HG03342 (cell line): ENCODE measurements around the gene ZSWIM1.
A peak's percentile ranks its signal among the peaks of the same experiment; 100 is the strongest.
"Not testable (repeated sequence)": the region's sequence is repeated elsewhere in the genome, so short reads cannot be mapped to it uniquely, and the experiment has no call there.

ENCODE experiments used
- ATAC-seq: cut with Tn5 transposase; IDR thresholded peaks from one replicate; pipeline ENCODE4 v1.9.1; 2021; ENCODE audit warnings: mild to moderate bottlenecking, moderate library complexity; ENCODE audit not compliant: unreplicated experiment

The ZSWIM1 gene

DNA sequence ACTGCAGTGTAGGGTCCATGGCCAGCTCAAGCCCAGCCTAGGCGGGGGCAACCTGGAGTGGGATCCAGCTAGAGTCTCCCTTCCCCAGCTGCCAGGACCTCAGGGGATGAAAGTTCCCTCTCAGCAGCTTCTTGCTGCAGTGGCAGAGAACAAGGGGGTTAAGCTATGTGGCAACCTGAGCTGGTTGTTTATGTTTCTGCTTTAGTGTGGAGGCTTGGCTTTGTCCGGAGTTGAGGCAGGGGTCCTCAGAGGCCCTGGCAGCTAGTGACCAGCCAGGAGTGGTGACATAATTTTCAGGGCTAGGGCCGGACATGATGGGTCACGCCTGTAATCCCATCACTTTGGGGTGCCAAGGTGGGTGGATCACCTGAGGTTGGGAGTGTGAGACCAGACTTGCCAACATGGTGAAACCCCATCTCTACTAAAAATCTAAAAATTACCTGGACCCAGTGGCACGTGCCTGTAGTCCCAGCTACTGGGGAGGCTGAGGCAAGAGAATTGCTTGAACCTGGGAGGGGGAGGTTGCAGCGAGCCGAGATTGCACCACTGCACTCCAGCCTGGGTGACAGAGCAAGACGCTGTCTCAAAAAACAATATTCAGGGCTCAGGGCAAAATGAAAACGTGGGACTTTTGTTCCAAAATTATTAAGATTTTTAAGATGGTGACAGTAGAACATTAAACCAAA lies 44.9 kb downstream of the ZSWIM1 start:
- no peak for ATAC-seq

DNA sequence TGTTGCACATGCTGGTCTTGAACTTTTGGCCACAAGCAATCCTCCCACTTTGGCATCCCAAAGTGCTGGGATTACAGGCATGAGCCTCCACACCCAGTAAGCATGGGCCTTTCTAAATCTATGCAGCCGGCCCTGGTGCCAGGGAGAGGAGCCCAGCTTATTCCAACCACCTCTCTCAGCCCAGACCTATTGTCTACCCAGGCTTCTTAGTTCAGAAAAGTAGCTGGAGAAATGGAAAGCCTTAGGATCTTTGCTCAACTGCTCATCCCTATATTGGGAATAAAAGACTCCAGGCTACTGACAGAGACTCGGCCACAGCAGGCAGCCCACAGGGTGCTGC lies 45.7 kb downstream of the ZSWIM1 start:
- ATAC-seq: no peak

DNA sequence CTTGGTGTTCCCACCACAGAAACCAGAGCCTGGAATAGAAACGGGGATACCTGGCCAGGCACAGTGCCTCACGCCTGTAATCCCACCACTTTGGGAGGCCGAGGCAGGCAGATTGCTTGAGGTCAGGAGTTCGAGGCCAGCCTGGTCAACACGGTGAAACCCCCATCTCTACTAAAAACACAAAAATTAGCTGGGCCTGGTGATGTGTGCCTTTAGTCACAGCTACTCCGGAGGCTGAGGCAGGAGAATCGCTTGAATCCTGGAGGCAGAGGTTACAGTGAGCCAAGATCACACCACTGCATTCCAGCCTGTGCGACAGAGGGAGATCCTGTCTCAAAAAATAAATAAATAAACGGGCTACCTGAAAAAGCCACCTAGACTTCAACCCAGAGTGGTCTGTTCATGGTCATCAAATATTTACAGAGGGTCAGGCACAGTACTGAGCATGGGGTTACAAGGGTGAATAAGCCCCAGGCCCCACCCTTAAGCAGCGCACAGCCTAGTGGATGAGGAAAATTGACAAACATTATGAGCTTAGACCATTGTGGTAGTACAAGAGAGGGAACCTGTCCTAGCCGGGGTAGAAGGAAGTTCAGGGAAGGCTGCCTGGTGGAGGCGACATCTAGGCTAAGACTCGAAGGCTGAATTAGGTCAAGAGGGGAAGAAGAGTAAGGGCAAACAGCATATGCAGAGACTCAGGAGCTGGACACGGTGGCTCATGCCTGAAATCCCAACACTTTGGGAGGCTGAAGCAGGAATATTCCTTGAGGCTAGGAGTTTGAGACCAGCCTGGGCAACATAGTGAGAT lies 46.2 kb downstream of the ZSWIM1 start:
- ATAC-seq: no peak

DNA sequence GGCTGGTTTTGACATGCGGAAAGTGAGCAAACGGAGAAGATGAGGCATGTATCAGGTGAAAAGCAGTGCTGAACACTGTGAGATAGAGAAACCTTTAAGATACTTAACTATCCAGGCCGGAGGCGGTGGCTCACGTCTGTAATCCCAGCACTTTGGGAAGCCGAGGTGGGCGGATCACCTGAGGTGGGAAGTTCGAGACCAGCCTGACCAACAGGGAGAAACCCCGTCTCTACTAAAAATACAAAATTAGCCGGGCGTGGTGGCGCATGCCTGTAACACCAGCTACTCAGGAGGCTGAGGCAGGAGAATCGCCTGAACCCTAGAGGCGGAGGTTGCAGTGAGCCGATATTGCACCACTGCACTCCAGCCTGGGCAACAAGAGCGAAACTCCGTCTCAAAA lies 50.7 kb downstream of the ZSWIM1 start:
- ATAC-seq: not testable (repeated sequence)

DNA sequence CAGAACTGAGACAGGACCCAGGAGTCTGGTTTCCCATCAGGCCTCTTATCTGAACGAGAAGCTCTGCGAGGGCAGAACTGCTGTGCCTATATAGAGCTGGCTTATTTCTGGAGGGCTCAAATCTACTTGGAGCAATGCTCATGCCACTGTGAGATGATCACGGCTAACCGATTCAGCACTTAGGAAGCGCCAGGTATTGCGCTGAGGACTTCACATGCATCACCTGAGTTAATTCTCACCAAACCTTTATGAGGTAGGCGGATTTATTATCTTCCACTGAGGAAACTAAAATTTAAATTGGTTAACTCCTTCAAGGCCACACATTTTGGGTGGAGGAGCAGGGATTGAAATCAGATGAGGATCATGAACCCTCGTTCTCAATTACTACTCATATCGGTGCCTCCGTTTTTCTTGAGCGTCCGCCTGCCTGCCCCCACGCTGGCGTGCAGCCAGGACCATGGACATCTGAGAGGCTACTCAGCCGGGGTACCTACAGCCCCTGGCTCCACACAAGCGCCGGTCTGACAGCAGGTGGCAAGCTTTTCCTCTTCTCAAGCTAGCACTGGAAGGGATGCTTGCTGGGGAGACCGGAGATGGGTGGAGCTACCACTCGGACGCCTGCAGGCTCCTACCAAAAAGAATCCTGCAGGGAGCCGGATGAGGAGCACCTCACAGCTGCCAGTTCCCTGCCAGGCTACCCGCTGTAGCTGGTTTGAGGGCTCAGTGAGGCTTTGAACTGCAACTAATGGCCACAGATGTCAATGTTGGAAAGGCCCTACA lies 52.4 kb downstream of the ZSWIM1 start:
- ATAC-seq: no peak

DNA sequence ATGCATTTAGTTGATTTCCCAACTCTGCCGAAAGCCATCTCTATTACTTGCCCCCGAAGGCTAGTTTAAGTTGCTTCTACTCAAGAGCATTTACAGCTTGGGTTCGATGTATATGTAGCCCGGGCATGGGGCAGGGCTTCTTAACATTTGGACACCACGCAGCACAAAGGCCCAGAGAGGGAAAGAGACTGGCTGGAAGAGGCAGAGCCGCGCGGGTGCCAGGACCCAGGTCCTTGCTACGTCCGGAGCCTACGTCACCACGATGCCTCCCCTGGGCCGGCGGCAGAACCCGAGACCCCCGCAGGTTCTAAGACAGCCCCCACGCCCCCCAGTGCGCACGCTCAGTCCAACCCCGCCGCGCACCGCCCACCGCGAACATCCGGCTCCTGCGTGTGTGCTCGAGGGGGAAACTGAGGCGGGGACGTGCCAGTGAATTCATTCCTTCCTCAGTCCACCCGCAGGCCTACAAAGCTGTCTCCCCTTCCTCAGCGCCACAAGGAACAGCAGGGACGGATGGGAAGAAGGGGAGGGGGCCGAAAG lies 53.1 kb downstream of the ZSWIM1 start:
- ATAC-seq: peak; percentile 2
